Activated T-helper 1 cell treated with anti-CD3 and anti-CD28 coated beads, Interleukin-2, amount 50 U/mL, for 16 hours (primary cell): ENCODE data around the gene ZNF302.
"Not testable (repeated sequence)": the region's sequence is repeated elsewhere in the genome, so short reads cannot be mapped to it uniquely, and the experiment has no call there.

ENCODE experiments used
- DNase-seq, 2 donors: peaks; one replicate each; pipeline ENCODE4 v3.0.0-alpha.2; 2020; ENCODE audit warnings: low read depth in 1 of 2, low spot score in 1 of 2

The ZNF302 gene

GRCh38 chr19:34671972-34672371 is 5.5 kb upstream of the ZNF302 start:
- DNase-seq, result no peak

- DNase-seq, result no peak
Measured at GRCh38 chr19:34673590-34673989, 3.9 kb upstream of the ZNF302 start.

- no peak for DNase-seq
Measured at GRCh38 chr19:34675250-34675649, 2.2 kb upstream of the ZNF302 start.

- no peak for DNase-seq
Measured at GRCh38 chr19:34675919-34676318, 1.6 kb upstream of the ZNF302 start.

GRCh38 chr19:34676697-34677385 is 637 bp upstream of the ZNF302 start, which contains the start of gene SCGB2B2:
Gene SCGB2B2, minus strand, starts transcription at chr19:34677159. Its CDS starts 82,596 bp downstream, at chr19:34594563.
- no peak for DNase-seq

GRCh38 chr19:34678085-34678412 is 571 bp downstream of the ZNF302 start:
- no peak for DNase-seq

GRCh38 chr19:34678421-34678820 is 943 bp downstream of the ZNF302 start:
- DNase-seq, result no peak

- no peak for DNase-seq
Measured at GRCh38 chr19:34681478-34681877, 4.0 kb downstream of the ZNF302 start.

- DNase-seq, result not testable (repeated sequence)
Measured at GRCh38 chr19:34685266-34685665, 7.8 kb downstream of the ZNF302 start.

GRCh38 chr19:34686455-34686854 is 9.0 kb downstream of the ZNF302 start:
- DNase-seq, result no peak

GRCh38 chr19:34687348-34687747 is 9.9 kb downstream of the ZNF302 start:
- no peak for DNase-seq

GRCh38 chr19:34688592-34688991 is 11.1 kb downstream of the ZNF302 start:
- no peak for DNase-seq

- DNase-seq, result no peak
Measured at GRCh38 chr19:34690372-34690771, 12.9 kb downstream of the ZNF302 start.

GRCh38 chr19:34692549-34692948 is 15.1 kb downstream of the ZNF302 start:
- DNase-seq, result no peak

GRCh38 chr19:34707661-34708060 is 30.2 kb downstream of the ZNF302 start:
- DNase-seq, result no peak

GRCh38 chr19:34711890-34712289 is 34.4 kb downstream of the ZNF302 start:
- no peak for DNase-seq

GRCh38 chr19:34712395-34713261 is 35.1 kb downstream of the ZNF302 start:
- peak in 1 of 2 donors; percentile 36 for DNase-seq

- DNase-seq, result no peak
Measured at GRCh38 chr19:34713262-34713637, 35.8 kb downstream of the ZNF302 start.

- no peak for DNase-seq
Measured at GRCh38 chr19:34715357-34715756, 37.9 kb downstream of the ZNF302 start.

GRCh38 chr19:34722353-34722752 is 44.9 kb downstream of the ZNF302 start:
- no peak for DNase-seq

GRCh38 chr19:34725400-34725799 is 47.9 kb downstream of the ZNF302 start:
- no peak for DNase-seq

- no peak for DNase-seq
Measured at GRCh38 chr19:34731019-34731829, 53.7 kb downstream of the ZNF302 start.
